A549 (cell line): ENCODE data around the gene BCL2L2. TPM values are rescaled to one million over a fixed set of nuclear protein-coding genes. Genes with fewer than 3 reads are reported as not detected.
A peak's percentile ranks its signal among the peaks of the same experiment; 100 is the strongest.

Experiments used
- ATAC-seq, 2 experiments: fragments of 200-7000 bp in 1 of 2; fragments of >200 bp in 1 of 2; cut with Nextera tagmentation in 1 of 2; cut with Tn5 transposase in 1 of 2; 3 replicates each; pipeline versions ENCODE4 v1.8.0 to v1.9.1; 2018 to 2020; ENCODE audit warnings: mild to moderate bottlenecking in 1 of 2, moderate library complexity in 1 of 2
- CTCF ChIA-PET: fragments of 300-600 bp; sonication (Branson Sonifier 250); formaldehyde crosslinking; extraction: SDS; loops from one replicate; lab custom pipeline; 2021; ENCODE audit warnings: antibody characterized with exemption, inconsistent platforms; lab: Yijun Ruan, JAX
- POLR2A ChIA-PET: fragments of 350-600 bp; formaldehyde crosslinking; extraction: SDS; loops from one replicate; lab custom pipeline; 2021; ENCODE audit warnings: antibody characterized with exemption, inconsistent platforms; lab: Yijun Ruan, JAX
- DNase-seq, 2 experiments: peaks; one replicate each; pipeline versions ENCODE4 v3.0.0 to v3.0.0-alpha.2; 2011 to 2016; ENCODE audit warnings: low read depth in 1 of 2, low spot score in 1 of 2
- FAIRE-seq: peaks from 2 replicates; lab custom pipeline; 2011; peaks lifted over from hg19 to GRCh38; lab: Jason Lieb, UNC
- H3K27ac ChIP-seq, 2 experiments: fragments of >200 bp; sonication (Bioruptor Twin); formaldehyde crosslinking; 3 replicates each; pipeline ENCODE4 v1.5.1; 2016 to 2017
- H3K4me1 ChIP-seq: fragments of >200 bp; sonication (Bioruptor Twin); formaldehyde crosslinking; 3 replicates; pipeline ENCODE4 v1.6.1; 2016
- H3K4me2 ChIP-seq: fragments of >200 bp; sonication (Bioruptor Twin); formaldehyde crosslinking; 3 replicates; pipeline ENCODE4 v1.6.1; 2016
- H3K4me3 ChIP-seq: fragments of >200 bp; sonication (Bioruptor Twin); formaldehyde crosslinking; 3 replicates; pipeline ENCODE4 v1.5.1; 2016
- H3K9me3 ChIP-seq: fragments of >200 bp; sonication (Bioruptor Twin); formaldehyde crosslinking; 3 replicates; pipeline ENCODE4 v1.6.1; 2016
- CBX2 ChIP-seq: fragments of 200-600 bp; sonication (generic); IDR thresholded peaks from 2 replicates; pipeline ENCODE4 v1.6.1; 2016; ENCODE audit warnings: low read depth, mild to moderate bottlenecking, borderline replicate concordance
- CBX8 ChIP-seq: fragments of 200-600 bp; sonication (generic); IDR thresholded peaks from 2 replicates; pipeline ENCODE4 v1.6.1; 2016
- CEBPB ChIP-seq, 2 experiments: fragments of >200 bp in 1 of 2; sonication (Bioruptor Twin) in 1 of 2; formaldehyde crosslinking in 1 of 2; IDR thresholded peaks; 2 replicates each; pipeline ENCODE4 v1.6.1; 2012 to 2016
- CHD4 ChIP-seq: fragments of 200-600 bp; sonication (generic); IDR thresholded peaks from 2 replicates; pipeline ENCODE4 v1.6.1; 2016; ENCODE audit warnings: antibody characterized with exemption, mild to moderate bottlenecking, borderline replicate concordance
- EHMT2 ChIP-seq: fragments of 200-600 bp; sonication (generic); IDR thresholded peaks from 2 replicates; pipeline ENCODE4 v1.6.1; 2016; ENCODE audit warnings: antibody characterized with exemption, low read depth, mild to moderate bottlenecking, moderate library complexity
- ESRRA ChIP-seq: fragments of 150-350 bp; IDR thresholded peaks from 2 replicates; pipeline ENCODE4 v1.6.1; 2014; ENCODE audit warnings: mild to moderate bottlenecking, low read length, borderline replicate concordance
- MYC ChIP-seq: IDR thresholded peaks from 2 replicates; pipeline ENCODE4 v1.6.1; 2012; ENCODE audit warnings: mild to moderate bottlenecking, inconsistent platforms, low read length, improper control_type of control experiment, borderline replicate concordance
- NFE2L2 ChIP-seq: fragments of 150-350 bp; conservative IDR thresholded peaks from 2 replicates; pipeline ENCODE4 v1.6.1; 2014; ENCODE audit warnings: low read length
- PHF8 ChIP-seq: fragments of 200-600 bp; sonication (generic); IDR thresholded peaks from 2 replicates; pipeline ENCODE4 v1.6.1; 2016; ENCODE audit warnings: low read depth, mild to moderate bottlenecking, antibody characterized with exemption, moderate library complexity, borderline replicate concordance
- RCOR1 ChIP-seq: fragments of 150-350 bp; IDR thresholded peaks from 2 replicates; pipeline ENCODE4 v1.6.1; 2014; ENCODE audit warnings: antibody characterized with exemption, low read length, low read depth
- RFX5 ChIP-seq: fragments of 450-650 bp; IDR thresholded peaks from 2 replicates; pipeline ENCODE4 v1.7.1; 2014; ENCODE audit warnings: antibody characterized with exemption, mild to moderate bottlenecking, moderate library complexity
- RNF2 ChIP-seq: fragments of 200-600 bp; sonication (generic); IDR thresholded peaks from 2 replicates; pipeline ENCODE4 v1.6.1; 2016; ENCODE audit warnings: low read depth, mild to moderate bottlenecking, antibody characterized with exemption, moderate library complexity, borderline replicate concordance
- SREBF2 ChIP-seq: fragments of 450-650 bp; IDR thresholded peaks from 2 replicates; pipeline ENCODE4 v1.6.1; 2014; ENCODE audit warnings: mild to moderate bottlenecking, moderate library complexity
- TFCP2L1 ChIP-seq: fragments of 250-450 bp; sonication (Bioruptor Pico); IDR thresholded peaks from 2 replicates; pipeline ENCODE4 v1.5.0; 2021; ENCODE audit warnings: mild to moderate bottlenecking
- WGBS: methylation state at CpG from one replicate; pipeline ENCODE4 v1.1.6; 2017; ENCODE audit errors: missing lambda C conversion rate; 5-methylcytosine and 5-hydroxymethylcytosine counted together
- polyA plus RNA-seq, 4 experiments: library from polyadenylated mRNA; depleted of rRNA in 3 of 4; stranded (reverse); fragments of >200 nt; fragmentation: RNase III in 1 of 4; extraction: RNeasy Plus Mini Kit Qiagen cat#74134 plus additional on column Dnase treatment in 1 of 4; gene quantifications; 2 replicates in 3 of 4; 3 replicates in 1 of 4; pipeline ENCODE4 v1.2.3, GENCODE V29; 2011 to 2017
- TF ChIP-seq, protein P1 (sequence below): fragments of >200 bp; sonication (Bioruptor Twin); formaldehyde crosslinking; IDR thresholded peaks from 2 replicates; pipeline ENCODE4 v1.6.1; 2016
- TF ChIP-seq, protein P2 (sequence below): fragments of 250-450 bp; sonication (Bioruptor Pico); IDR thresholded peaks from 2 replicates; pipeline ENCODE4 v1.5.0; 2020; ENCODE audit warnings: low read depth, mild to moderate bottlenecking, moderate library complexity
- TF ChIP-seq, protein P3 (sequence below): fragments of 150-350 bp; IDR thresholded peaks from 2 replicates; pipeline ENCODE4 v1.6.1; 2014; ENCODE audit warnings: low read depth, mild to moderate bottlenecking, low read length
- TF ChIP-seq, protein P4 (sequence below): IDR thresholded peaks from 2 replicates; pipeline ENCODE4 v1.6.1; 2012; ENCODE audit warnings: low read depth, borderline replicate concordance
- TF ChIP-seq, protein P5 (sequence below): IDR thresholded peaks from 2 replicates; pipeline ENCODE4 v1.6.1; 2012
- TF ChIP-seq, protein P6 (sequence below): fragments of 200-600 bp; sonication (generic); IDR thresholded peaks from 2 replicates; pipeline ENCODE4 v1.6.1; 2016; ENCODE audit warnings: antibody characterized with exemption, mild to moderate bottlenecking, moderate library complexity
- TF ChIP-seq, protein P7 (sequence below): fragments of >200 bp; sonication (Bioruptor Twin); formaldehyde crosslinking; IDR thresholded peaks from 3 replicates; pipeline ENCODE4 v1.6.1; 2016

BCL2L2 gene
- polyA plus RNA-seq, 2 of the 4 experiments (the other 2 are of a cell fraction) = 17.8 to 25.4 TPM

DNA sequence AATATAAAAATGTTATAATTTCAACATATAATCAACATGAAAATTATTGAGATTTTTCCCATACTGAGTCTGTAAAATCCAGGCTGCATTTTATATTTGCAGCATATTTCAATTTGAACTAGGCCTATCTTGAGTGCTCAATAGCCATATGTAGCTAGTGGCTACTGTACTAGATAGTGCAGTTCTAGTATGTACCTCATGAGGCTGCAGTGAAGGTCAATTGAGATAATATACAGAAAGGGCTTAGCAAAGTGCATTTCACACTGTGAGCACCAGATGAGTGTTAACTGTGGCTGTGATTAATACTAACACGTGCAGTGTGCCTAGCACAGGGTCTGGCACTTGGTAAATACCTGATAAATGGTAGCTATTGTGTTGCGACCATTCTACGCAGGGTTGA lies 51.4 kb downstream of the BCL2L2 start:
- CTCF ChIA-PET = interaction anchor here (1.3 to 9.6 kb wide), 2 partner anchors 19 to 202 kb away, joined by 3 to 80 read pairs; partner anchors contain the start of gene CMTM5
- WGBS = 70% methylated on average over 3 of the region's 3 CpGs
- ATAC-seq (peak in 1 of 2 experiments; percentile 37; a peak in 1 of 6 replicates), FAIRE-seq (no peak), DNase-seq (no peak)
- H3K9me3 ChIP-seq = no peaks in the 10 kb centered on the region
- POLR2A ChIA-PET = no interaction called here
- 0 out of 3 replicates have a peak, but pooled peaks cover 2% of the 10 kb centered on the region for H3K4me1 ChIP-seq
- no peak for TF ChIP-seq RNF2
- TF ChIP-seq, protein P1, sequence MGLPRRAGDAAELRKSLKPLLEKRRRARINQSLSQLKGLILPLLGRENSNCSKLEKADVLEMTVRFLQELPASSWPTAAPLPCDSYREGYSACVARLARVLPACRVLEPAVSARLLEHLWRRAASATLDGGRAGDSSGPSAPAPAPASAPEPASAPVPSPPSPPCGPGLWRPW = no peak
- no peak for TF ChIP-seq CHD4
- TF ChIP-seq, protein P2, sequence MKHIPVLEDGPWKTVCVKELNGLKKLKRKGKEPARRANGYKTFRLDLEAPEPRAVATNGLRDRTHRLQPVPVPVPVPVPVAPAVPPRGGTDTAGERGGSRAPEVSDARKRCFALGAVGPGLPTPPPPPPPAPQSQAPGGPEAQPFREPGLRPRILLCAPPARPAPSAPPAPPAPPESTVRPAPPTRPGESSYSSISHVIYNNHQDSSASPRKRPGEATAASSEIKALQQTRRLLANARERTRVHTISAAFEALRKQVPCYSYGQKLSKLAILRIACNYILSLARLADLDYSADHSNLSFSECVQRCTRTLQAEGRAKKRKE (CRISPR knock-in tag) = no peak
- TF ChIP-seq, protein P3, sequence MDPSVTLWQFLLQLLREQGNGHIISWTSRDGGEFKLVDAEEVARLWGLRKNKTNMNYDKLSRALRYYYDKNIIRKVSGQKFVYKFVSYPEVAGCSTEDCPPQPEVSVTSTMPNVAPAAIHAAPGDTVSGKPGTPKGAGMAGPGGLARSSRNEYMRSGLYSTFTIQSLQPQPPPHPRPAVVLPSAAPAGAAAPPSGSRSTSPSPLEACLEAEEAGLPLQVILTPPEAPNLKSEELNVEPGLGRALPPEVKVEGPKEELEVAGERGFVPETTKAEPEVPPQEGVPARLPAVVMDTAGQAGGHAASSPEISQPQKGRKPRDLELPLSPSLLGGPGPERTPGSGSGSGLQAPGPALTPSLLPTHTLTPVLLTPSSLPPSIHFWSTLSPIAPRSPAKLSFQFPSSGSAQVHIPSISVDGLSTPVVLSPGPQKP = no peak
- TF ChIP-seq, protein P4, sequence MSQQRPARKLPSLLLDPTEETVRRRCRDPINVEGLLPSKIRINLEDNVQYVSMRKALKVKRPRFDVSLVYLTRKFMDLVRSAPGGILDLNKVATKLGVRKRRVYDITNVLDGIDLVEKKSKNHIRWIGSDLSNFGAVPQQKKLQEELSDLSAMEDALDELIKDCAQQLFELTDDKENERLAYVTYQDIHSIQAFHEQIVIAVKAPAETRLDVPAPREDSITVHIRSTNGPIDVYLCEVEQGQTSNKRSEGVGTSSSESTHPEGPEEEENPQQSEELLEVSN = no peak
- no peak for TF ChIP-seq EHMT2
- TF ChIP-seq, protein P5, sequence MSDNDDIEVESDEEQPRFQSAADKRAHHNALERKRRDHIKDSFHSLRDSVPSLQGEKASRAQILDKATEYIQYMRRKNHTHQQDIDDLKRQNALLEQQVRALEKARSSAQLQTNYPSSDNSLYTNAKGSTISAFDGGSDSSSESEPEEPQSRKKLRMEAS = no peak
- TF ChIP-seq SREBF2 = no peak
- TF ChIP-seq RFX5 = no peak
- TF ChIP-seq CBX8 = no peak
- no peak for TF ChIP-seq CBX2
- TF ChIP-seq CEBPB (IDR thresholded peaks at IDR 0.05) = no peak
- TF ChIP-seq TFCP2L1 (CRISPR knock-in tag) = no peak
- no peak for TF ChIP-seq RCOR1
- no peak for TF ChIP-seq ESRRA
- TF ChIP-seq, protein P6, sequence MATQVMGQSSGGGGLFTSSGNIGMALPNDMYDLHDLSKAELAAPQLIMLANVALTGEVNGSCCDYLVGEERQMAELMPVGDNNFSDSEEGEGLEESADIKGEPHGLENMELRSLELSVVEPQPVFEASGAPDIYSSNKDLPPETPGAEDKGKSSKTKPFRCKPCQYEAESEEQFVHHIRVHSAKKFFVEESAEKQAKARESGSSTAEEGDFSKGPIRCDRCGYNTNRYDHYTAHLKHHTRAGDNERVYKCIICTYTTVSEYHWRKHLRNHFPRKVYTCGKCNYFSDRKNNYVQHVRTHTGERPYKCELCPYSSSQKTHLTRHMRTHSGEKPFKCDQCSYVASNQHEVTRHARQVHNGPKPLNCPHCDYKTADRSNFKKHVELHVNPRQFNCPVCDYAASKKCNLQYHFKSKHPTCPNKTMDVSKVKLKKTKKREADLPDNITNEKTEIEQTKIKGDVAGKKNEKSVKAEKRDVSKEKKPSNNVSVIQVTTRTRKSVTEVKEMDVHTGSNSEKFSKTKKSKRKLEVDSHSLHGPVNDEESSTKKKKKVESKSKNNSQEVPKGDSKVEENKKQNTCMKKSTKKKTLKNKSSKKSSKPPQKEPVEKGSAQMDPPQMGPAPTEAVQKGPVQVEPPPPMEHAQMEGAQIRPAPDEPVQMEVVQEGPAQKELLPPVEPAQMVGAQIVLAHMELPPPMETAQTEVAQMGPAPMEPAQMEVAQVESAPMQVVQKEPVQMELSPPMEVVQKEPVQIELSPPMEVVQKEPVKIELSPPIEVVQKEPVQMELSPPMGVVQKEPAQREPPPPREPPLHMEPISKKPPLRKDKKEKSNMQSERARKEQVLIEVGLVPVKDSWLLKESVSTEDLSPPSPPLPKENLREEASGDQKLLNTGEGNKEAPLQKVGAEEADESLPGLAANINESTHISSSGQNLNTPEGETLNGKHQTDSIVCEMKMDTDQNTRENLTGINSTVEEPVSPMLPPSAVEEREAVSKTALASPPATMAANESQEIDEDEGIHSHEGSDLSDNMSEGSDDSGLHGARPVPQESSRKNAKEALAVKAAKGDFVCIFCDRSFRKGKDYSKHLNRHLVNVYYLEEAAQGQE = no peak
- TF ChIP-seq NFE2L2 = no peak
- H3K27ac ChIP-seq = no peak overlapping the region
- H3K4me2 ChIP-seq = no peak overlapping the region
- H3K4me3 ChIP-seq = no peak overlapping the region

DNA sequence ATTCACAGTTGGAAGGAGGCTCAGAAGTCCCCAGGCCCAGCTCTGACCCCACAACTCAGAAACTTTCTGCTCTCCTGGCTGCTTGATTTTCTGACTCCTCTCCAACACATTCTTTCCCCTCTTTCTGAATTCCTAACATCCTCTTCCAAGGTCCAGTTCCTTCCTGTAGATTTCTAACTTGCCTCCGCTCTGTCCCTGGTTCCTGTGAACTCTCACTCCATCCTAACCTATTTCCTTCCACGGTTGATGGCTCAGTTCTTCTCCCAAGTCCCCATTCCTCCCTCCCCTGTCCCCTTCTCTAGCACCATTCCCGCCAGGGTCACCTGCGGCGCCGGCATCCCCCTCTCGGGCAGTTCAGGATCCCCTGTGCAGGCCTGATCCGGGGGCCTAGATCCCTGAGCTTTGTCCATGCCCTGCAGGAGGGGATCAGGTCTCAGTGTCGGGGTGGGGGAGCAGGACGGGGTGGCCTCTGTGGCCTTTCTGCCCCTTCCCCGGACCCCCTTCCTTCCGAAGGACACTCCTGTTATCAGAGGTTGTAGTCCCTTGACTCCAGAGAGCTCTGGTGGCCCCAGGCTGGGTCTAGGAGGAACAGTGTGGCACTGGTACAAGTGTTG lies 52.0 kb downstream of the BCL2L2 start:
- Histone ChIP-seq H3K4me2 (no peak overlapping the region), H3K4me3 (no peak overlapping the region), H3K9me3 (no peaks in the 10 kb centered on the region), H3K27ac (no peak overlapping the region), H3K4me1 (no peaks in the 10 kb centered on the region)
- ChIA-PET POLR2A (no interaction called here), CTCF (interaction anchor here (1.2 to 9.6 kb wide), 3 partner anchors 12 to 31 kb away, joined by 6 to 80 read pairs (median 28); partner anchors contain the start of gene CMTM5)
- ATAC-seq = no peak
- no peak for DNase-seq
- FAIRE-seq = no peak
- 86% methylated on average over 8 of the region's 12 CpGs for WGBS
- TF ChIP-seq MYC (no peak), CHD4 (no peak), RFX5 (no peak), PHF8 (no peak)
- TF ChIP-seq, protein P7, sequence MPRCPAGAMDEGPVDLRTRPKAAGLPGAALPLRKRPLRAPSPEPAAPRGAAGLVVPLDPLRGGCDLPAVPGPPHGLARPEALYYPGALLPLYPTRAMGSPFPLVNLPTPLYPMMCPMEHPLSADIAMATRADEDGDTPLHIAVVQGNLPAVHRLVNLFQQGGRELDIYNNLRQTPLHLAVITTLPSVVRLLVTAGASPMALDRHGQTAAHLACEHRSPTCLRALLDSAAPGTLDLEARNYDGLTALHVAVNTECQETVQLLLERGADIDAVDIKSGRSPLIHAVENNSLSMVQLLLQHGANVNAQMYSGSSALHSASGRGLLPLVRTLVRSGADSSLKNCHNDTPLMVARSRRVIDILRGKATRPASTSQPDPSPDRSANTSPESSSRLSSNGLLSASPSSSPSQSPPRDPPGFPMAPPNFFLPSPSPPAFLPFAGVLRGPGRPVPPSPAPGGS = no peak
